H1 (cell line): ENCODE results near the gene GRIK4. TPM values are rescaled to one million over a fixed set of nuclear protein-coding genes. Genes with fewer than 3 reads are reported as not detected.

Source experiments
- FOSL1 ChIP-seq: IDR thresholded peaks from 2 replicates; pipeline ENCODE4 v1.6.1; 2011; ENCODE audit warnings: mild to moderate bottlenecking, low read depth, low read length, moderate library complexity; ENCODE audit not compliant: insufficient read depth
- HDAC2 ChIP-seq, 2 experiments: fragments of 300-600 bp in 1 of 2; sonication (generic) in 1 of 2; IDR thresholded peaks; 2 replicates each; pipeline ENCODE4 v1.6.1; 2011 to 2012; ENCODE audit warnings: low read depth in 2 of 2, low read length in 2 of 2, mild to moderate bottlenecking in 2 of 2, moderate library complexity in 2 of 2, borderline replicate concordance in 1 of 2, inconsistent platforms in 1 of 2
- TCF12 ChIP-seq: IDR thresholded peaks from 2 replicates; pipeline ENCODE4 v1.6.1; 2011; ENCODE audit warnings: low read depth, mild to moderate bottlenecking, low read length
- polyA plus RNA-seq, 7 experiments: library from polyadenylated mRNA; depleted of rRNA in 3 of 7; stranded (reverse) in 5 of 7; unstranded in 2 of 7; fragments of >200 nt in 5 of 7; fragments of 200-250 nt in 2 of 7; gene quantifications; 1 replicate in 5 of 7; 2 replicates in 1 of 7; 4 replicates in 1 of 7; pipeline versions ENCODE4 v1.2.1 to v1.2.3, GENCODE V29; 2011 to 2013; ENCODE audit warnings: missing spikeins in 2 of 7, mixed read lengths in 2 of 7
- total RNA-seq: library from RNA; stranded (reverse); fragmentation: NEBNext Ultra II Directional; extraction: Animal tissue kit (Norgen Biotek cat#: 25700); gene quantifications from 2 replicates; pipeline ENCODE4 v1.2.1, GENCODE V29; 2021
- TF ChIP-seq, protein P1 (sequence below): IDR thresholded peaks from 2 replicates; pipeline ENCODE4 v1.6.1; 2011; ENCODE audit warnings: low read depth, mild to moderate bottlenecking, low read length; ENCODE audit not compliant: insufficient read depth

Gene GRIK4
- total and polyA plus RNA-seq, 2 of the 8 experiments (the other 6 are each of a cell fraction or from before 2014, with no cell fraction given), result 1.2 to 2.9 TPM

DNA sequence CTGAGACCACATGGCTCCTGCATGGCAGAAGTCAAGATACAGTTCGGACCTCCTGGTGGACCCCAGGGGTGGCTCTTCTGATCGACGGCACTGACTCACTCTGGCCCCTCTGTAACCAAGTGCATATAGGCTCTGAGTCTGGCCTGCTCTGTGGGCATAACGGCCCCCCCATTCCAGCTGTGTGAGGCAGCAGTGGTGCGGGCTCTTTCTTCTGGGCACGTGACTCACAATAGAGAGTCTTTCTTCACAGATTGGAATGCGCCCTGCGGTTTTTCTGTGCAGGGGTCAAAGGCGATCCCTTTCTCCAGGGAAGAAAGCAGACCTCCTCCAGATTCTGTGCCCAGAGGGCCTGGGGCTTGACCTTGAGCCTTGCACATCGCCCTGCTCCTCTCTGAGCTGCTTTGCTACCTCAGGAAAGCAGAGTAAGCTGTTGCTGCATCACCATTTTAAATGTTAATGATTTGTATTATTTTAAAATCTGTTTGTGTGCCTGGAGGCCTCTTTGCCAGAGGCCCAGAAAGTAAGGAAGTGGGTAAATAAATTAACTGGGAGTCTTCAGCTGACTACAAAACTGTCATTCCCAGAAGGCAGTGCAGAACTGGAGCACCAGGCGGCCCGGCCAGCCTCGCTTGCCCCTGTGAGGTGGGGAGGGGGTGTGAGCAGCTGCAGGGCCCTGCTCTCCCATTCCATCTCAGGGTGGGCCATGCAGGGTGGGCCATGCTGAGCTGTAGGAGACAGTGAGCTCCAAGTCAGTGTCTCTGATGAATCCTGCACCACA is 199.0 kb downstream of the GRIK4 start (continued):
- TF ChIP-seq, protein P1, sequence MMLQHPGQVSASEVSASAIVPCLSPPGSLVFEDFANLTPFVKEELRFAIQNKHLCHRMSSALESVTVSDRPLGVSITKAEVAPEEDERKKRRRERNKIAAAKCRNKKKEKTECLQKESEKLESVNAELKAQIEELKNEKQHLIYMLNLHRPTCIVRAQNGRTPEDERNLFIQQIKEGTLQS, result peak; percentile 56; the same call in 1 of the 2 replicates
- 0 out of 4 replicates have a peak, but pooled peaks of 1 of the 2 experiments have one; percentile 29 for TF ChIP-seq HDAC2 (IDR thresholded peaks at IDR 0.05; ENCODE audit: borderline replicate concordance in 1 of 2, low read depth in 2 of 2, low read length in 2 of 2)
- no peak for TF ChIP-seq FOSL1
- 0 out of 2 replicates have a peak, but pooled peaks have one; percentile 19 for TF ChIP-seq TCF12
